Upper lobe of left lung (tissue), 4 donors: Measurements from ENCODE around the gene ITGAX.

ENCODE experiments used
- POLR2A ChIP-seq, 4 donors: fragments of 450-650 bp; IDR thresholded peaks; one replicate each; pipeline ENCODE4 v1.5.1; 2016 to 2017; ENCODE audit warnings: antibody characterized with exemption in 4 of 4, mild to moderate bottlenecking in 2 of 4
- POLR2AphosphoS5 ChIP-seq, 2 donors: sonication (generic); formaldehyde crosslinking; IDR thresholded peaks; one replicate each; pipeline ENCODE4 v1.5.1; 2017; ENCODE audit warnings: antibody characterized with exemption in 2 of 2
- TF ChIP-seq, protein P1 (sequence below), 6 experiments: fragments of 450-650 bp in 4 of 6; fragments of 200-600 bp in 2 of 6; sonication (generic) in 2 of 6; IDR thresholded peaks; one replicate each; pipeline ENCODE4 v1.5.1; 2016 to 2019; ENCODE audit warnings: antibody characterized with exemption in 6 of 6

DNA sequence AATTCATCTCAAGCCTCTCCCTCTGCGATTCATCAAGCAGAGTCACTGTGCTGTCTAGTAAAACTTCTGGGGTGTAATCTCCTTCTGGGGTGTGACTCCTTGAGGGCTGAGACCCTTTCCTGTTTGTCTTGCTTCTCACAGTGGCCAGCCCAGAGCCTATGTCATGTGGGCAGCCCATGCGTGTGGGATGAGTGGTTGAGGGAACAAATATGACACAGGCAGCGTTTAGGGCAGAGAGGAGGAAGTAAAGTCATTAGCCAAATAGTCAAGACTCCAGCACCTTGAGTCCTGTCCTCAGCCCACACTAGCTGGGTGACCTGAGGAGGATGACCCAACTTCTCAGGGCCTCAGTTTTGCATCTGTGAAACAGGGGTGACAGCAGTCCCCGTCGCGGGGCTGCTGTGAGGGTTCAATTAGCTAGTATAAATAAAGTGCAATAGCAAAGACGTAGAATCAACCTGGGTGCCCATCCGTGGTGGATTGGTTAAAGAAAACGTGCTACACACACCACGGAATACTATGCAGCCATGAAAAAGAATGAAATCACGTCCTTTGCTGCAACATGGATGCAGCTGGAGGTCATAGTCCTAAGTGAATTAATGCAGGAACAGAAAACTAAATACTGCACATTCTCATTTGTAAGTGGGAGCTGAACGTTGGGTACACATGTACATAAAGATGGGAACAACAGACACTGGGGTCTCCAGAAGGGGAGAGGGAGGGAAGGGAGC, 4.5 kb upstream of the ITGAX start:
- TF ChIP-seq, protein P1, sequence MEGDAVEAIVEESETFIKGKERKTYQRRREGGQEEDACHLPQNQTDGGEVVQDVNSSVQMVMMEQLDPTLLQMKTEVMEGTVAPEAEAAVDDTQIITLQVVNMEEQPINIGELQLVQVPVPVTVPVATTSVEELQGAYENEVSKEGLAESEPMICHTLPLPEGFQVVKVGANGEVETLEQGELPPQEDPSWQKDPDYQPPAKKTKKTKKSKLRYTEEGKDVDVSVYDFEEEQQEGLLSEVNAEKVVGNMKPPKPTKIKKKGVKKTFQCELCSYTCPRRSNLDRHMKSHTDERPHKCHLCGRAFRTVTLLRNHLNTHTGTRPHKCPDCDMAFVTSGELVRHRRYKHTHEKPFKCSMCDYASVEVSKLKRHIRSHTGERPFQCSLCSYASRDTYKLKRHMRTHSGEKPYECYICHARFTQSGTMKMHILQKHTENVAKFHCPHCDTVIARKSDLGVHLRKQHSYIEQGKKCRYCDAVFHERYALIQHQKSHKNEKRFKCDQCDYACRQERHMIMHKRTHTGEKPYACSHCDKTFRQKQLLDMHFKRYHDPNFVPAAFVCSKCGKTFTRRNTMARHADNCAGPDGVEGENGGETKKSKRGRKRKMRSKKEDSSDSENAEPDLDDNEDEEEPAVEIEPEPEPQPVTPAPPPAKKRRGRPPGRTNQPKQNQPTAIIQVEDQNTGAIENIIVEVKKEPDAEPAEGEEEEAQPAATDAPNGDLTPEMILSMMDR (IDR thresholded peaks at IDR 0.05), result no peak
- peak in 1 of 4 donors; percentile 74 for TF ChIP-seq POLR2A (IDR thresholded peaks at IDR 0.05)
- TF ChIP-seq POLR2AphosphoS5 (IDR thresholded peaks at IDR 0.05), result peak in 1 of 2 donors; percentile 45
